Peyer's patch (tissue), 4 donors: Measurements from ENCODE around the gene BGN.

ENCODE experiments used
- POLR2A ChIP-seq, 2 donors: fragments of 450-650 bp; IDR thresholded peaks; one replicate each; pipeline ENCODE4 v1.5.1; 2017; ENCODE audit warnings: antibody characterized with exemption in 2 of 2, mild to moderate bottlenecking in 2 of 2, moderate library complexity in 2 of 2
- TF ChIP-seq, protein P1 (sequence below), 6 experiments: fragments of 450-650 bp in 4 of 6; fragments of 200-600 bp in 2 of 6; sonication (generic) in 1 of 6; IDR thresholded peaks; one replicate each; pipeline ENCODE4 v1.5.1; 2017 to 2019; ENCODE audit warnings: antibody characterized with exemption in 6 of 6, mild to moderate bottlenecking in 3 of 6, moderate library complexity in 1 of 6

DNA sequence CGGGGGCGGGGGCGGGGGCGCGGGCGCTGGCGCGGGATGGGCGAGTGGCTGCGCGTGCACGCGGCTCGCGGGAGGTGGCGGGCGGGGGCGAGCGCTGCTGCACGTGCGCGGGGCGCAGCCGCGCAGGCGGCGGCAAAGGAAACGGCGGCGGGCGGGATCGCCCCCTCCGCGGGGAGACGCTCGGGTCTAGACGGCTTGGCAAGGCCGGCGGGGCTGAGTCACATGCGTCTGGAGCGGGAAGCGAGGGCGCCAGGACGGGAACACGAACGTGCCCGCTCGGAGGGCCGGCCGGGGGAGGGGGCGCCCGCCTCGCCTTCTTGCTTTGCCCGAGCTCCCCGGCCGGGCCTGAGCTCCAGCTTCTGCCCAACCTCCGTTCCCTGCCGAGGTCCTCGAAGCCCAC is 20.1 kb upstream of the BGN start:
- TF ChIP-seq, protein P1, sequence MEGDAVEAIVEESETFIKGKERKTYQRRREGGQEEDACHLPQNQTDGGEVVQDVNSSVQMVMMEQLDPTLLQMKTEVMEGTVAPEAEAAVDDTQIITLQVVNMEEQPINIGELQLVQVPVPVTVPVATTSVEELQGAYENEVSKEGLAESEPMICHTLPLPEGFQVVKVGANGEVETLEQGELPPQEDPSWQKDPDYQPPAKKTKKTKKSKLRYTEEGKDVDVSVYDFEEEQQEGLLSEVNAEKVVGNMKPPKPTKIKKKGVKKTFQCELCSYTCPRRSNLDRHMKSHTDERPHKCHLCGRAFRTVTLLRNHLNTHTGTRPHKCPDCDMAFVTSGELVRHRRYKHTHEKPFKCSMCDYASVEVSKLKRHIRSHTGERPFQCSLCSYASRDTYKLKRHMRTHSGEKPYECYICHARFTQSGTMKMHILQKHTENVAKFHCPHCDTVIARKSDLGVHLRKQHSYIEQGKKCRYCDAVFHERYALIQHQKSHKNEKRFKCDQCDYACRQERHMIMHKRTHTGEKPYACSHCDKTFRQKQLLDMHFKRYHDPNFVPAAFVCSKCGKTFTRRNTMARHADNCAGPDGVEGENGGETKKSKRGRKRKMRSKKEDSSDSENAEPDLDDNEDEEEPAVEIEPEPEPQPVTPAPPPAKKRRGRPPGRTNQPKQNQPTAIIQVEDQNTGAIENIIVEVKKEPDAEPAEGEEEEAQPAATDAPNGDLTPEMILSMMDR (IDR thresholded peaks at IDR 0.05), result no peak
- no peak for TF ChIP-seq POLR2A (IDR thresholded peaks at IDR 0.05)
